Stimulated activated CD8-positive, alpha-beta memory T cell treated with anti-CD3 and anti-CD28 coated beads, Interleukin-15, amount 100 ng/mL, for 24 hours (primary cell): Measurements from ENCODE around the gene MTRF1L.

Experiments
- DNase-seq: peaks from one replicate; pipeline ENCODE4 v3.0.0-alpha.2; 2020; ENCODE audit warnings: low read depth

Gene MTRF1L, protein sequence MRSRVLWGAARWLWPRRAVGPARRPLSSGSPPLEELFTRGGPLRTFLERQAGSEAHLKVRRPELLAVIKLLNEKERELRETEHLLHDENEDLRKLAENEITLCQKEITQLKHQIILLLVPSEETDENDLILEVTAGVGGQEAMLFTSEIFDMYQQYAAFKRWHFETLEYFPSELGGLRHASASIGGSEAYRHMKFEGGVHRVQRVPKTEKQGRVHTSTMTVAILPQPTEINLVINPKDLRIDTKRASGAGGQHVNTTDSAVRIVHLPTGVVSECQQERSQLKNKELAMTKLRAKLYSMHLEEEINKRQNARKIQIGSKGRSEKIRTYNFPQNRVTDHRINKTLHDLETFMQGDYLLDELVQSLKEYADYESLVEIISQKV

GRCh38 chr6:153002613-153003365 lies at the start of gene MTRF1L:
MTRF1L (minus strand) TSS chr6:153002709; CDS start chr6:153002685, 24 bp downstream.
- DNase-seq: peak; percentile 65

GRCh38 chr6:153051801-153052200 lies 49.3 kb upstream of the MTRF1L start:
- DNase-seq: no peak

- DNase-seq: no peak
These were observed 46.1 kb upstream of the MTRF1L start for GRCh38 chr6:153048631-153049030.

- DNase-seq: no peak
These were observed 44.9 kb upstream of the MTRF1L start for GRCh38 chr6:153047386-153047785.

DNA sequence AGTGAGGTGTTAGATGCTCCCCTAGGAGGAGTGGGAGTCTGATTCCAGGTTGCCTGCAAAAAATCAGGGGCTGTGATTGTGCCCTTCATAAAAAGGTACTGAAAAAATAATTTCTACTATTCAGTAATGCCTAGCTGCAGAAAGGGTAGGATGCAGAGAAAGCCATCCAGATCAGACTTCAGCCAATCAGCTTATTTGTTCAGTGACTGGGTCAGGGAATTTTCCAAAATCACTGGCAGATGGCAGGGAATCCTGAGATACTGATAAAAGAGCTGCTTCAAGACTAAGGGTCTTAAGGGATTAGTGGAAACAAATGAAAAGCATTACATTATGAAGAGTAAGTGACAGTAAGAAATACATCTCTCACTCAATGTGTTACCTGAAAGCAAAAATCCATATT lies 42.8 kb upstream of the MTRF1L start:
- DNase-seq: no peak

- no peak for DNase-seq
These were observed 41.8 kb upstream of the MTRF1L start for GRCh38 chr6:153044295-153044694.

DNA sequence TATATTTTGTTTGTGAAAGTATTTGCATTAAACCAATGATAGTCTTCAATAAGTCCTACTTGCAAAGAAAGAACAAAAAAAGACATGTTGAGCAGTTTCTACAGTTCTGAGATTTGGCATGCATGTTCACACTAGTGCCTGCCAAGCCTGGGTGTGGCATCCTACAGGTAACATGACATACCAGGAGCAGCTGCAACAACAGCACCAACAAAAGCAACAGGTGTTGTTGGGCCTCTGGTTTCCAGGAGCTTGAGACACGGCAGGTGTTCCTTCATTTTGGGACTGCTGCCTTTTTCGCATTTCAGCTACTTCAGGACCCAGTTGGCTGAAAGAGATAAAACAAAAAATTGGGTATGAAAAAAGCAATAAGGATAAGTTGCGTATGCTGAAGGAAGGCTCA lies 41.2 kb upstream of the MTRF1L start:
- DNase-seq: no peak

GRCh38 chr6:153038378-153039057 lies 36.0 kb upstream of the MTRF1L start:
- DNase-seq: no peak

DNA sequence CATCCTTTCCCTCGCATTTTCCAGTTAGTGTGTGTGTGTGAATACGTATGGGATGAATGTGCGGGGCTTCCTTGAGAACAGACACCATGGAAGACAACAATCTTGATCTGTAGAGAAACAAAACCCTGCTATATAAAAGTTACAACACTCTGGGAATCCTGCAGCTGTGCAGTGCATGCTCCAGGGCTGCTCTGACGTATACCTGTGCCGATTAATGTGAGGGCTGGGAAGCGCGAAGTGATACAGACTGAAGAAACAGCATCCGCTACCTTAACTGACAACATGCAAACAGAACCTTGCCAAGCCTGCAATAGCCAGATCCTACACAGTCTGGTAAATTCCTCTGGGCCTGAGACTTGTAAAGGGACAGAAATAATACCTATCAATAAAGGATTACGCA lies 31.6 kb upstream of the MTRF1L start:
- no peak for DNase-seq

DNA sequence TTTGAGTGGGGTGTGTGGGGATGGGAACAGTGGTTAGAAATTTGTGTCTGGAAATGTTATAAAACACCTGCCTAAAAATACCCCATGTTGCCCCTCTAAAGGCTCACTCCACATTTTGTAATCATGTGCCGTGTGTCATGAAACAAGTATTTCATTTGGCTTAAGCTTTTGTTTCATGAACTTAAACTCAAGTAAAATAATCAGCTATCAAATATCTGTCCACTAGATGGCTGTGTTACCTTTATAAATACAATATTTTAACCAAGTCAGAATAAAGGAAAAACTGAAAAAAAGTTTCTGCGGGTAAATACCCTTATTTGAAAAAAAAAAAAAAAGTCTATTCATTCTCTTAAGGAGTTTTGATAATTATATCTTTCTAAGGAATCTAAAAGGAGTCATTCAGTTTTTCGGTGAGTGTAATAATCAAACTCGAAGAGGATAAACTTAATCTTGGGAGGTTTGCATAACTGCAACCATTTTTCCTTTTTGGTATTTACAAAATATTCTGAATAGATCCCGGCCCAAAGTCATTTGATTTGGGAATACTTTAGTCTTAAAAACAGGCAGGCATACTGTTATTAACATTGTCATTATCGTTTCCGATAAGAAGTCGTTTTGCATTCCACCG lies 29.9 kb upstream of the MTRF1L start:
- DNase-seq: no peak

DNA sequence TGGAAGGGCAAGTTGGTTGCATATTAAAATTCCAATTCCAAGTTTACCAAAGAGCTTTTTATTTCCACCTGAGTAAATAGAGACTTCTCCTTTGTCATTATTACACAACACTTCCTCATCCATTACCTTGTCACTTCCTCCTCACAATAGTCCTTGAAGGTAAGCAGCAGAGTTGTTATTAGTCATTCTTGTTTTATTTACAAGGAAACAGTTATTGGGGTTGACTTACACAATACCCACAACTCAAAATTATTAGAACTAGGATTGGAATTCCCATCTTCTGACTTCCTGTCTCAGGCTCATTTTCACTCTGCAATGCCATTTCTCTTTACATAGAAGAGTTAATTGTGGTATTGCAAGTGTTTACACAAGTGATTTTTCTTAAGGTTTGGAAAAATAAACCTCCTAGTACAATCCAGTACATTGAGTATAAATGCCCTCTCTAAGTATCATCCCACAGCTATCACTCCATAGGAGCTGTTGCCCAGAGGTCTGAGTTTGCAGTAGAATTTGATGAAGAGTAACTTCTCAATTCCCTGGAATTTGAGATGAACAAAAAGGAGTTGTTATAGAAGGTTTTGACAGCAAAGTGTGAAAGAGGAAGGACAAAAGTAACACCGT lies 28.9 kb upstream of the MTRF1L start:
- DNase-seq: no peak

GRCh38 chr6:153028963-153029362 lies 26.5 kb upstream of the MTRF1L start:
- no peak for DNase-seq

DNA sequence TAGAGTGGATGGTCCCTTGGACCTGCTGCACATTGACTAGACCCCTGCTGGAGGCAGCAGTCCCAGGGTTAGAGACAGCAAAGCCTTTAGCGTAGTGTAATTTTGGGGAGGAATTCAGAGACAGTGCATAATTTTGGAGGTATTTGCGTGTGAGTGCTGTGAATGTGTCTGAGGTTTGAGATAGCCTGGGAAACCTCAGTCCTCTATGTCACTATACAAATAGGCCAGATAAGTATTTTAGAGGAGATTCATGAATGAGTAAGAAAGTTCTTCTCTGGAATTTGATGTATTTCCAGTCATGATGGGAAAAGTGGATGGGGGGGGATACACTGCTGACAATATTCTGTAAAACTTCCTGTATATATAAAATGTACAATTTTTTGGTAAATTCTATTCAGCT lies 25.8 kb upstream of the MTRF1L start:
- DNase-seq: no peak

DNA sequence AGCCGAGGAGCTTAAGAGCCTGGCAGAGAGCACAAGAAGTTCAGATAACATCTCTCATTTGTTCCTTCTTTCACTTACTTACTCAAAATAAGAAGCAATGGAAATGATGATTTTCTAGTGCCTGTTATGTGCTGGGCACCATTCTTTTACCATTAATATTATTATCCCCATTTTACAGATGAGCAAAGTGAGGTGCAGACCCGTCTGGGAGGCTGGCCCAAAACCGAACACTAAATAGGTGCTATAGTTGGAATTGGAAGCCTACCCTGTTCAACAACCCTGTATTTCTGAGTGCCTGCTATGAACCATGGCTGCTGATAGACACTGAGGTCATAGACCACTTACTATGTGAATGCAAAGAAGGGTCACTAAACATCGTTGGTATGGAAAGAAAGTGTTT lies 25.0 kb upstream of the MTRF1L start:
- no peak for DNase-seq

DNA sequence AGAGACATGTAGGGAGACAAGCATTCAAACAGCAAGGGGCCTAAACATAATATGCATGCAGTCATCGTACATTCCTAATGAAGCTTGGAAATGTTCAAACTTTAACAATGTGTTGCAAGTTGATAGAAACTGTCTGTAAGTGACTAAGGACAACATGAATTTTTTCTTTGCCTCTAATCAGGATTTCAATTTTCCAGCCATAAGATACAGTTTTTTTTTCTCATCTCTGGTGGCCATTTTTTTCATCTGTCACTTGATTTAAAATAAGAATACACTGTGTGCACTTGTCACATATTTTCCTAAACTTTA lies 22.2 kb upstream of the MTRF1L start:
- no peak for DNase-seq

- no peak for DNase-seq
These were observed 21.6 kb upstream of the MTRF1L start for GRCh38 chr6:153023977-153024708.

GRCh38 chr6:153018355-153018754 lies 15.8 kb upstream of the MTRF1L start:
- DNase-seq: no peak

DNA sequence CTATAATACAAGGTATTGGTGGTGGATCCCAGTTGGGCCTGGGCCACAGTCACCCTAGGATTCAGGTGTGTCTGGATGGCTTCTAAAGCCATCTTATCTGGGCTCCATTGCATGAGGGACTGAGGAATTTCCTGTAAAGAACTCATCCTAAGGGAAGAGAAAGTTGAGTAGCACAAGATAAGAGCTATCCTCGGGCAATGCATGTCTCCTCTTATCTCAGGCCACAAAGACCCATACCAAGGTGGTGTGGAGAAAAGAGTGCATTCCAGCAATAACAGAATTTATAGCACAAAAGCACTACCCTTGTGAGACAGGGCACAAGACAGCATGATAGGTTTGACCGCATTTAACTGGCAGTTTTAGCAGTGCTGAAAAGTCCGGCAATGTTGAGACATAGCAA lies 14.3 kb upstream of the MTRF1L start:
- no peak for DNase-seq

DNA sequence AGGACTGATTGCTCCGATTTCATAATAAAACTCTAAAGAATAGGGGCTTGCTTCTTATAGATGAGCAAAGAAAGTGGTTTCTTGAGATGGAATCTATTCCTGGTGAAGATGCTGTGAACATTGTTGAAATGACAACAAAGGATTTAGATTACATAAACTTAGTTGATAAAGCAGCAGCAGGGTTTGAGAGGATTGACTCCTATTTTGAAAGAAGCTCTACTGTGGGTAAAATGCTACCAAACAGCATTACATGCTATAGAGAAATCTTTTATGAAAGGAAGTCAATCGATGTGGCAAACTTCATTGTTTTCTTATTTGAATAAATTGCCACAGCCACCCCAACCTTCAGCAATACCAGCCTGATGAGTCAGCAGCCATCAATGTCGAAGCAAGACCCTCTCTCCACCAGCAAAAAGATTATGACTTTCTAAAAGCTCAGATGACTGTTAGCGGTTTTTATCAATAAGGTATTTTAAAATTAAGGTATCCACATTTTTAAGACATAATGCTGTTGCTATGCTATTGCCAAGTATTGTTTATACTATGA lies 12.7 kb upstream of the MTRF1L start:
- DNase-seq: no peak

GRCh38 chr6:153013438-153013837 lies 10.9 kb upstream of the MTRF1L start:
- DNase-seq: no peak

DNA sequence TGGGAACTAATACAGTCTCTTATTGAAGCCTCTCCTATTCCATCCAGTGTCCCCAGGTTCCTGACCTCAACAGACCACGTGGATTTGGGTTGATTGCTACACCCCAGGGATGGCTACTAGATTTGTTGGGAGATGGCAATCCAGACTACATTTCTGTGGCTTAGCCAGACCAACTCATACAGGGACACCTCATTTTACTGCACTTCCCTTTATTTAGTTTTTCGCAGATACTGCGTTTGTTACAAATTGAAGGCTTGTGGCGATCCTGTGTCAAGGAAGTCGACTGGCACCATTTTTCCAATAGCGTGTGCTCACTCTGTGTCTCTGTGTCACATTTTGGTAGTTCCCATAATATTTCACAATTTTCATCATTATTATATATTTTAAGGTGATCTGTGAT lies 10.3 kb upstream of the MTRF1L start:
- DNase-seq: no peak
